GM19455 (cell line): ENCODE results near the gene KDM1B.
A peak's percentile ranks its signal among the peaks of the same experiment; 100 is the strongest.
"Not testable (repeated sequence)": the region's sequence is repeated elsewhere in the genome, so short reads cannot be mapped to it uniquely, and the experiment has no call there.

Experiments
- ATAC-seq: cut with Tn5 transposase; IDR thresholded peaks from one replicate; pipeline ENCODE4 v1.9.1; 2021; ENCODE audit not compliant: unreplicated experiment

Gene KDM1B

DNA sequence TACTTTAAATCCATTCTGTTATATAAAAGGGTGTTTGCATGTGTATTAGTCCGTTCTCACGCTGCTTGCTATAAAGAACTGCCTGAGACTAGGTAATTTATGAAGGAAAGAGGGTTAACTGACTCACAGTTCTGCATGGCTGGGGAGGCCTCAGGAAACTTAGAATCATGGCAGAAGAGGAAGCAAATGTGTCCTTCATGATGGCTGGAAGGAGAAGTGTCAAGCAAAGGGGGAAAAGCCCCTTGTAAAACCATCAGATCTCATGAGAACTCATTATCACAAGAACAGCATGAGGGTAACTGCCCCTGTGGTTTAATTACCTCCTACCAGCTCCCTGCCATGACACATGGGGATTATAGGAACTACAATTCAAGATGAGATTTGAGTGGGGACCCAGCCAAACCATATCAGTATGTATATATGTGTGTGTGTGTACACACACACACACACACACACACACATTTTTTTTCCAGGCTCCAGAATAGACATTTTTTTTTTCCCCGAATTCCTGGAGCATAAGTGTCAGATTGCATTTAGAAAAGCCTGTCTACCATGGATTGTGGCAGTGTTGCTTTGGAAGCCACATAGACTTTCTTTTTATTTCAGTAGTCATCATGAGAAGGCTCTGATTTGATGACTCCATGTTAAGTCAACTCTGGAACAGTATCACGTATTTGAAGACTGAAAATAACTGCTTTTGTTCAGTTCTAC lies 31.5 kb downstream of the KDM1B start:
- ATAC-seq, result no peak

DNA sequence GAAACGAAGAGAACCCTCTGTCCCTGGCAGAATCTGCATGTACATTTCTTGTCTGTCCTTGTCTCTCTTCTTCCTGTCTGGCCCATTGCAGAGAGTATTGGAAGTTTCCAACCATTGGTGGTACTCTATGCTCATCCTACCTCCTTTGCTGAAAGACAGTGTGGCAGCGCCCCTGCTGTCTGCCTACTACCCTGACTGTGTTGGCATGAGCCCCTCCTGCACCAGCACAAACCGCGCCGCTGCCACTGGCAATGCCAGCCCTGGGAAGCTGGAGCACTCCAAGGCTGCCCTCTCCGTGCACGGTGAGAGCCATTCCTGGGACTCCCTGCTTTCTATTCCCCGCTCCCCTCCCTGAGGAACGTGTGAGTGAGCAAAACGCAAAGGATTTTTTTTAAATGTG lies 32.5 kb downstream of the KDM1B start:
- no peak for ATAC-seq

DNA sequence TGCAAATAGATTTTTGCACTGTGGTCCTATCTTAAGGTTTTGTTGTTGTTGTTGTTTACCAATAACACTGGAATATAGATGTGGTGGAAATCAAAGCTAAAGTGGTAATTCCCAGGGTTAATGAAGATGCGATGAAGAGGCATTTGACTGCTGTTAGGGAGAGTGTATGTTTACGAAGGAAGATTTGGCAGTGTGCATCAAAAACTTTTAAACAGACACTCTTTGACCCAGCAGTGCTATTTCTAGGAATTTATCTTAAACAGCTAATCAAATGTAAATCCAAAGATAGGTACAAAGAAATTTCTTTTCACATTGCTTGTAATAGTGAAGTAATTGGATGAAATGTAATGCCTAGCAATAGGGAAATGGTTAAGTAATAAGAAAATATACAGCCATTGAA lies 34.0 kb downstream of the KDM1B start:
- ATAC-seq, result no peak

DNA sequence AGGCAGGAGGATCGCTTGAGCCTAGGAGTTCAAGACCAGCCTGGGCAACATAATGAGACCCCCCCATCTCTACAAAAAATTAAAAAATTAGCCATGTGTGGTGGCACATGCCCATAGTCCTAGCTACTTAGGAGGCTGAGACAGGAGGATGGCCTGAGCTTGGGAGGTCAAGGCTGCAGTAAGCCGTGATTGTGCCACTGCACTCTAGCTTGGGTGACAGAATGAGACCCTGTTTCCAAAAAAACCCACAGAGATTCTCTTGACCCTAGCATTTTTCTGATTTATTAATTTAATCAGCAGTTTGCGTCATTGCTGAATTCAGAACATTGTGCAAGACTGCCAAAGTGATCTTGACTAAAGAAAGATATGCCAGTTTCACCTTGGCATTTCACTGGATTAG lies 36.8 kb downstream of the KDM1B start:
- ATAC-seq, result no peak

DNA sequence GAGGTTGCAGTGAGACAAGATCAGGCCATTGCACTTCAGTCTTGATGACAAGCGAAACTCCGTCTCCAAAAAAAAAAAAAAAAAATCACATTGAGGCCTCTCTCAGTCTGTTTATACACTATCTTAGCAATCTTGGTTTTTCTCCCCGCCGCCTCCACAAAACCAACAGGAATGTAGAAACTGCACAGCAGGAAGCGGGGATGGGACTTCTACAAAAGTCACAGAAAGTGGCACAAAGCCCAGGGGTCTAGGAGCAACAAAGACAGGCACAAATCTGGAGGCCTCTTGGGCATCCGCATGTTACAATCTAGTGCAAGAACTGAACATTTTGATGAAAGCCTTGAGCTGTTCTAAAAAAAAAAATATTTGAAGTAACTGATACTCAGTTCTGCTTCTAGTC lies 48.6 kb downstream of the KDM1B start:
- no peak for ATAC-seq

DNA sequence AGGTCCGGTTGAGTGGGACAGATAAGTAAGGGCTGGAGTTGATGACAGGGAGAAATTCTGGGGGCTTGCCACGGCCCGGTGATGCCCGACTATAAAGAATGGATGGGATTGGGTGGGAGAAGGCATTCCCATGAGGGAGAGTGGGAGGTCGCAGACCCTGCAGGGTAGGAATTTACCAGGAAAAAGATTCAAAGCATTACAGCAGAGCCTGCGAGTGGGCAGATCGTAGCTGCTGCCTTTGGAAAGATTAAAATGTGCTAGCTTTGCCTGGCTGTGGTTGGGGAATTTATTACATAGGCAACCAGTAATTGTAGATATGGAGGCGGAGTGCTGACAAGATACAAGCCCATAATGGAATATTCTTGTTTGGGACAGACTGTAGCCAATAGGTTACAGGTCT lies 49.5 kb downstream of the KDM1B start:
- no peak for ATAC-seq

DNA sequence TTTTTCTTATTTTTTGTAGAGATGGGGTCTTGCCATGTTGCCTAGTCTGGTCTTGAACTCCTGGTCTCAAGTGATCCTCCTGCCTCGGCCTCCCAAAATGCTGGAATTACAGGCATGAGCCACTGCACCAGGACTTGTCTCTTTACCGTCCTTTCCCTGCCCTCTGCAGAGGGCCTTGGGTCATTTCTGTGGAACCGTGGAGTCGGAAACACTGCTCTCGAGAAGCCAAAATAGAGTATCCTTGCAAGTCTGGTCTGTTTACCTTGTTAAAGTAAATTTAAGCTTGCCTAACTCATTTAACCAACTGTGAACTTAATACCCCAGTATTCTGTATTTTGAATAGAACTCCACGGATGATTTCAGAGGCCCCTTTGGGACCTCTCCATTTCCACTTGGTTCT lies 51.4 kb downstream of the KDM1B start:
- ATAC-seq, result no peak

DNA sequence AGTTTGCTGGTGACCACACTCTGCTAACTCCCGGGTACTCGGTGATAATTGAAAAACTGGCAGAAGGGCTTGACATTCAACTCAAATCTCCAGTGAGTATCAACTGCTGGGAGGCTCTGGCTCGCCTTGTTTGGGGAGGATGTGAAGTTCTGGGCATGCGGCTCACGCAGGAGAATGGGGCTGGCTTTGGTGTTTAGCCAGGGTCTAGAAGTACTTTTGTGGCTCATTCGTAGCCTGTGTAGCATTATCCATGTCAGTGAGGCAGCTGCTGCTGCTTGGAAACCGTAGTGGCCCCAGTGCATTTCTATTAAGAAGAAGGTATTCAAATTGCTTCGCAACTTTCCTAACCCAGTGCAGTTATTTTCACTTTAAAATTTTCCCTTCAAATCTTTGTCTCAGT lies 52.2 kb downstream of the KDM1B start:
- ATAC-seq, result no peak

DNA sequence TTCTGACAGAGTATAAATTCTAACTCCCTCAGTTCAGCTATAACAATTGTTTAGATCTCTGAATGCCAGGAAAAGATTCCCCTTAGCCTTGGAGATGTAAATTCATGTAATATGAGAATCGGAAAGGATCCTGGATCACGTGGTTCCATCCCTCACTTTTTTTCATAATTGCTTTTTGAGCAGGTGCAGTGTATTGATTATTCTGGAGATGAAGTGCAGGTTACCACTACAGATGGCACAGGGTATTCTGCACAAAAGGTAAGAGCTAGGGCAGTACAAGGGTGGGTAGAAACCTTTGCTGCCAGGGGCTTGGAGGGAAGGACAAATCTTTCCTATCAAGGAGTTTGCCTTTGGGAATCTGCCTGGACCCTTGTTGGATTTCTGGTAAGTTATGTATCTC lies 52.7 kb downstream of the KDM1B start:
- ATAC-seq, result no peak

DNA sequence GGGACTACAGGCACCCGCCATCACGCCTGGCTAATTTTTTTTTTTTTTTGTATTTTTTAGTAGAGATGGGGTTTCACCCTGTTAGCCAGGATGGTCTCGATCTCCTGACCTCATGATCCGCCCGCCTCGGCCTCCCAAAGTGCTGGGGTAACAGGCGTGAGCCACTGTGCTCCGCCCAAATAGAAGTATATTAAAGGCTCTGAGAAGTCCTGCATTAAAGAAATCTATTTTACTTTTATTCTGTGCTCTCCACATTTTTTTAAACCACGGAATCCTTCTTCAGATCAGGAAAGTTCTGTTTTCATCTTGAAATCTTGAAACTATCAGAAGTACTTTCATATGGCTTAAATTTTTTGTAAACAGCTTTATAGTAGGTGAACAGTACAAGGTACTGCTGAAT lies 53.6 kb downstream of the KDM1B start:
- not testable (repeated sequence) for ATAC-seq

DNA sequence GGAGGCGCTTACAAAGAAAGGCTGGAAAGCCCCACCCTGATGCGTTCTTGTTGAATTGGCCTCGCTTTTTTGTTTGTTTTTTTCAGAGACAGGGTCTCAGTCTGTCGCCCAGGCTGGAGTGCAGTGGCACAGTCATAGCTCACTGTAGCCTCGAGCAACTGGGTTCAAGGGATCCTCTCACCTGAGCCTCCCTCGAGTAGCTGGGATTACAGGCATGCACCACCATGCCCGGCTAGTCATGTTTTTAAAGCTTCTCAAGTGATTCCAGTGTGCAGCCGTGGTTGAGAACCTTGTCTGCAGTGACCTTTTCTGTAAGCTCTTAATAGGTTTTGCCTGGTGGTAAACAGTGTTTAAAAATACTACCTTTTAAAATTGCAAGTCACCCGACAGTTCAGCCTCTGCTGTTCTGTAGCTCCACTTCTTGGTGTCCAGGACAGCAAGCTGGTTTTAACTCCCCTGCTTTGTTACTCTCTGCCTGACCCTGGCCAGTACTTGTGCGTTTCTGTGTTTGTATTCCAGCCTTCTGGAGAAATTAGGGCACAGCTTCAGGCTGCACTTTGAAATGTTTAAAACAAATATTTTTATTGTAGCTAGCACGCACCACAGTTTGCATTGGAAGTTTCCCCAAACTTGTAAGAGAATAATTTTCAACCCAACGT lies 54.4 kb downstream of the KDM1B start:
- ATAC-seq, result no peak

DNA sequence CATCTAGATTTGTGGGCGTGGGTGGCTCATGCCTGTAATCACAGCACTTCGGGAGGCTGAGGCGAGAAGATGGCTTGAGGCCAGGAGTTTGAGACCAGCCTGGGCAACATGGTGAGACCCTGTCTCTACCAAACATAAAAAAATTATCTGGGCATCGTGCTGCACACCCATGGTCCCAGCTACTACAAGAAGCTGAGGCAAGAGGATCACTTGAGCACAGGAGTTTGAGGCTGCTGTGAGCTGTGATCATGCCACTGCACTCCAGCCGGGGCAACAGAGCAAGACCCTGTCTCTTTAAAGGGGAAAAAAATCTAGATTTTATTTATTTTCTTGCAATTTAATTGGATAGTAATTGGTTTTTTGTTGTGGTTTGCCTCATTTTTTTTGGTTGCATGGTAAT lies 55.5 kb downstream of the KDM1B start:
- no peak for ATAC-seq

DNA sequence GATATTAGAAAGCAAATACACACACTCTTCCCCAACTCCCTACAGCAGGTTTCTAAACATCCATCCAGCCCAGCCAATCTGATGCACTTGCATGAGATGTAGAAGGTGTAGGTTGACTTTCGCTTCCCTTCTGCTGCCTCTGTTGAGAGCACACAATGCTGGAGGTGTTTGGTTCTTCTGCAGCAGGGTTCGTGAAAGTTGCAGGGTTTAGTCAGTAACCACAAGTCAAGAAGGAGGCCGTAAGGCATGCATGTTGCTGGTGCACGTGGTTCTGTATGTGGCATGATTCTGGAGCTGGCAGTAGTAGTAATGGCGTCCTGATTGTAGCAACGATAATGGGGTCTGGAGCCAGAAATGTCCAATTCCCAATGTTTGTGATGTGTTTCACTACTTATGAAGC lies 56.1 kb downstream of the KDM1B start:
- peak; percentile 96 for ATAC-seq

DNA sequence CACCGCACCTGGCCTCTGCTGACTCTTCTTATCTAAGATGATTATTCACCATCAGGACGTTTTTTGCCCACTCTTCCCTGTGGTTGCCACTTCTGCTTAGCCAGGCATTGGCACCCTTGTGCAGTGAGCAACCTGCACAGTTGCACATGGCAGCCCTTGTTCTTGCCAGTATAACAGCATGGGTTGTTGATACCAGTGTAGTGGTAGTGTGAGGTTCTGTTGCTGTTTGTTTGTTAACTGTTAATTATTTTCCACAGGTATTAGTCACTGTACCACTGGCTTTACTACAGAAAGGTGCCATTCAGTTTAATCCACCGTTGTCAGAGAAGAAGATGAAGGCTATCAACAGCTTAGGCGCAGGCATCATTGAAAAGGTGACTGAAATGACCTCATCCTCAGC lies 57.0 kb downstream of the KDM1B start:
- no peak for ATAC-seq

DNA sequence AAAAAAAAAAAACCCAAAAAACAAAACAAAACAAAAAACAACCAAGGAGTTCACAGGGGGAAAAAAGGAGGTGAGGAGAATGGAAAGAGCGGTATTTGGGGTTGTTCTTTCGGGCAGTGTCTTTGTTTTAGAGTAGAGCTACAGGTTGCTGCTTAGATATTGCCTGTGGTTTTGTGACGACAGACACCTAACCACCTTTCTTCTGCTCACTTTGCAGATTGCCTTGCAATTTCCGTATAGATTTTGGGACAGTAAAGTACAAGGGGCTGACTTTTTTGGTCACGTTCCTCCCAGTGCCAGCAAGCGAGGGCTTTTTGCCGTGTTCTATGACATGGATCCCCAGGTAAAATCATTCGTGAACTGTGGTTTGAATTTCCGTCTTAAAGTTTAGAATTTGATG lies 58.2 kb downstream of the KDM1B start:
- no peak for ATAC-seq

DNA sequence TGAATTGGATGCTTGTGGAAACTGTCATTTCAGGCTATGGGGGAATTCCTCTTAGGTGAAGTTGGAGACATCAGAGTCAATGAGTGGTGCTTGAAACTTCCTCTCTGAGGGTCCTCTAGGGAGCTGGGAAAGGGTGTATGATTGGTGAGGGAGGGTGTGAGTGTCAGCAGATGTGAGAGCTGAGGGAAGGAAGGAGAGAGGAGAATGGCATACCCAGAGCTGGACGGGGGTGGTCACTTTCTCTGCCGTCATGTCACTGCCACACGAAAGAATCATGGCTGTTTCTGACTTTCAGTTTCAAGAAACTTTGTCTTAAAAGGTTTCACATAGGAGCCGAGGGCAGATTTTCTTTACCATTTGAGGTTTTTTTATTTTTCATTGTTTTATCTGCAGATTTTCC lies 58.8 kb downstream of the KDM1B start:
- no peak for ATAC-seq

DNA sequence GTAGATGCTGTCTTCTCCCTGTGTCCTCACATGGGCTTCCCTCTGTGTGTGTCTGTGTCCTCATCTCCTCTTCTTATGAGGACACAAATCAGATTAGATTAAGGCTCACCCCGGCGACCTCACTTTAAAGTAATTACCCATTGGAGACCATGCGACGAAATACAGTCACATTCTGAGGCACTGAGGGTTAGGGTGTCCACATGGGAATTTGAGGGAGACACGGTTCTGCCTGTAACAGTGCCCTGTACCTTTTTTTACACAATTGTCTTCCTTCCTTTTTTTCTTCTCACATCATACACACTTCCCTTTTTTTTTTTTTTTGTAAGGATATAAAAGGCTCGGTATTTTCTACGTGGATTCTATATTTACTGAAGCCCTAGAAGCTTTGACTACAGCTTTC lies 60.2 kb downstream of the KDM1B start:
- no peak for ATAC-seq

DNA sequence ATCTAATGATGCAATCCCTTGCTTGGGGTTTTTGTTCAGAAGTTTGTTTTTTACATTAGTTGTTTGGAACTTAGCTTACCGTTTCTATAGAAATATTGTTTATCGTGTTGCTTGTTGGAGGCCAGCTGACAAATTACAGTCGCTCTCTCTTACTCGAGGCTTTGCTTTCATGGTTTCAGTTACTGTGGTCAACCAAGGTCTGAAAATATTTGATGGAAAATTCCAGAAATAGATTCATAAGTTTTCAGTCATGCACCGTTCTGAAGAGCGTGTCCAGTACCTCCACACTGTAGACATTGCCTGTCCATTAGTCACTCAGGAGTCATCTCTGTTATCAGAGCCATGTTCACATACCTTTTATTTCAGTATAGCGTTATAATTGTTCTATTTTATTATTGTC lies 61.2 kb downstream of the KDM1B start:
- ATAC-seq, result no peak

DNA sequence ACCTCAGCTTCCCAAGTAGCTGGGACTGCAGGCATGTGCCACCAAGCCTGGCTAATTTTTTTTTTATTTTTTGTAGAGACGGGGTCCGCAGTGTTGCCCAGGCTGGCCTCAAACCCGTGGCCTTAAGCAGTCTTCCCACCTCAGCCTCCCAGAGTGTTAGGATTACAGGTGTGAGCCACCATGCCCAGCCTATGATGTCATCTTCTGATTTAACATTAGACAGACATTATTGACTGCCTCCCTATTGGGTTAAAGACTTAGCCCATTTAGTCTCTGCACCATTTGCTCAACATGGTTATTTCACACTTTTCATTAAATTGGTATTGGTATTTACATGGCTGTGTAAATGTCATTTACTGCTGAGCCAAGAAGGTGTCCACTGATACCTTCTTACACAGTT lies 63.0 kb downstream of the KDM1B start:
- no peak for ATAC-seq

DNA sequence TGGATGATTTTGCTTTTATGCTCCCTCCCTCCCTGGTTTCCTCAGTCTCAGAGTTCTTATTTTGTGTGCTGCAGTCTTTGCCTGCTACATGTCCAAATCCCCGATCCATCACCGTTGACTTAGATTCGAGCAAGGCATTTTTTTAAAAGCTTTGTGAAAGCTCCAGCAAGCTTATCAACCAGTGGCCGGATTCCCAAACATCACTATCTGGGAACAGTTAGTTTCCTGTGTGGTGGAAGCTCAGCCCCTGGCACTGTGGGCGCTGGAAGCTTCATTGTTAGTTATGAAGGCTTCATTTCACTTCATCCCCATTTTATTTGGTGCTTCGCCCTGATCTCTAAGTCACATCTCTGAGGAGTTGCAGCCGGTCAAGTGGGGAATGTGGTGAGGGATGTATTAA lies 64.4 kb downstream of the KDM1B start:
- ATAC-seq, result no peak

DNA sequence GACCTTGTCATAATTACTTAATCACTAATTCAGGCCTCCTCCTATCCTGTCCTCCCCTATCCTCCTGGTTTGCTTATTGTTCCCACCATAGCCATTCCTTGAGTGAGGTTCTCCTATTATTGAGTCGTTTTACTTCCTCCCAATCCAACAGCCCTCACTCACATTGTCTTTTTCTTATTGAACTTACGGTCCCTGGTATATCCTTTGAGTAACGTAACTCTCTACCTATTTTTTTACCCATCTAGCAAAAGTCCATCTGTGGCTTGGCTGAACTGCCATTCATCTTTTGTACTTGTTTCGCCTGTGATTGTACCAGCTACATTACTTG lies 66.0 kb downstream of the KDM1B start:
- no peak for ATAC-seq

DNA sequence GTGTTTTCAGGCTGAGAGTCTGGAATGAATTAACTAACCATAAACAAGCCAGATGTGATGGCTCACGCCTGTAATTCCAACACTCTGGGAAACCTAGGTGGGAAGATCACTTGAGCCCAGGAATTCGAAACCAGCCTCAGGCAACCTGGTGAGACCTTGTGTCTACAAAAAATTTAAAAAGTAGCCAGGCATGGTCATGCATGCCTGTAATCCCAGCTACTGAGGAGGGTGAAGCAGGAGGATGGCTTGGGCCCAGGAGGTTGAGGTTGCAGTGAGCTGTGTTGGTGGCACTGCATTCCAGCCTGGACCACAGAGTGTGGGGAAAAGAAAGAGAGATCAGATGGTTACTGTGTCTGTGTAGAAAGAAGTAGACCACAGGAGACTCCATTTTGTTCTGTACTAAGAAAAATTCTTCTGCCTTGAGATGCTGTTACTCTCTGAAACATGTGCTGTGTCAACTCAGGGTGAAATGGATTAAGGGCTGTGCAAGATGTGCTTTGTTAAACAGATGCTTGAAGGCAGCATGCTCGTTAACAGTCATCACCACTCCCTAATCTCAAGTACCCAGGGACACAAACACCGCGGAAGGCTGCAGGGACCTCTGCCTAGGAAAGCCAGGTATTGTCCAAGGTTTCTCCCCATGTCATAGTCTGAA lies 71.4 kb downstream of the KDM1B start:
- not testable (repeated sequence) for ATAC-seq

DNA sequence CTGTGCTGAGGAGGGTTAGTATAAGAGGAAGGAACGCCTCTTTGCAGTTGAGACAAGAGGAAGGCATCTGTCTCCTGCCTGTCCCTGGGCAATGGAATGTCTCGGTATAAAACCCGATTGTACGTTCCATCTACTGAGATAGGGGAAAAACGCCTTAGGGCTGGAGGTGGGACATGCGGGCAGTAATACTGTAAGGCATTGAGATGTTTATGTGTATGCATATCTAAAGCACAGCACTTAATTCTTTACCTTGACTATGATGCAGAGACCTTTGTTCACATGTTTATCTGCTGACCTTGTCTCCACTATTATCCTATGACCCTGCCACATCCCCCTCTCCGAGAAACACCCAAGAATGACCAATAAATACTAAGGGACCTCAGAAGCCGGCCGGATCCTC lies 71.9 kb downstream of the KDM1B start:
- ATAC-seq, result not testable (repeated sequence)
